ENCODE data around the gene ATXN1. TPM values are rescaled to one million over a fixed set of nuclear protein-coding genes. Genes with fewer than 3 reads are reported as not detected.

Gene ATXN1
- total and polyA plus RNA-seq, 2 of the 8 experiments (the other 6 are each of a cell fraction or from before 2014, with no cell fraction given): 1.6 to 4.0 TPM

- TF ChIP-seq JUN (IDR thresholded peaks at IDR 0.05; ENCODE audit: low read depth, low read length) (no peak), RFX5 (IDR thresholded peaks at IDR 0.05; ENCODE audit: borderline replicate concordance, low read depth, low read length) (no peak), TCF12 (IDR thresholded peaks at IDR 0.05; ENCODE audit: low read depth, low read length) (no peak), MAFK (IDR thresholded peaks at IDR 0.05; ENCODE audit: low read depth, low read length) (no peak)
These were observed 489.1 kb downstream of the ATXN1 start (continued) for GRCh38 chr6:16272201-16272600.
